HCT116 (cell line): ENCODE data around the gene GPHN.

Experiments
- CTCF ChIP-seq, 3 experiments: fragments of 200-600 bp in 1 of 3; sonication (generic) in 1 of 3; IDR thresholded peaks in 2 of 3; conservative IDR thresholded peaks in 1 of 3; 2 replicates each; pipeline ENCODE4 v1.5.1; 2012 to 2017; ENCODE audit warnings: low read depth in 2 of 3, low read length in 2 of 3, antibody characterized with exemption in 1 of 3, borderline replicate concordance in 1 of 3, control low read depth in 1 of 3, mild to moderate bottlenecking in 1 of 3, mixed read lengths in 1 of 3, mixed run types in 1 of 3, moderate library complexity in 1 of 3; ENCODE audit not compliant: insufficient read depth in 1 of 3
- EGR1 ChIP-seq: IDR thresholded peaks from 2 replicates; pipeline ENCODE4 v1.6.1; 2012; ENCODE audit warnings: low read depth
- EZH2 ChIP-seq: fragments of 200-600 bp; sonication (generic); IDR thresholded peaks from 2 replicates; pipeline ENCODE4 v1.6.1; 2017; ENCODE audit warnings: antibody characterized with exemption, mixed run types
- EZH2phosphoT487 ChIP-seq: fragments of 200-600 bp; IDR thresholded peaks from 2 replicates; pipeline ENCODE4 v1.6.1; 2018; ENCODE audit warnings: antibody characterized with exemption, borderline replicate concordance
- MAX ChIP-seq: IDR thresholded peaks from 2 replicates; pipeline ENCODE4 v1.6.1; 2012
- POLR2A ChIP-seq: IDR thresholded peaks from 2 replicates; pipeline ENCODE4 v1.7.0; 2011; ENCODE audit warnings: borderline replicate concordance; ENCODE audit not compliant: insufficient read depth, insufficient read length; ENCODE audit errors: extremely low read depth
- POLR2AphosphoS5 ChIP-seq: IDR thresholded peaks from 2 replicates; pipeline ENCODE4 v1.6.1; 2011; ENCODE audit warnings: mild to moderate bottlenecking, low read depth, low read length, moderate library complexity
- RAD21 ChIP-seq: IDR thresholded peaks from 2 replicates; pipeline ENCODE4 v1.6.1; 2012; ENCODE audit warnings: low read depth, mild to moderate bottlenecking
- REST ChIP-seq: IDR thresholded peaks from 2 replicates; pipeline ENCODE4 v1.6.1; 2012; ENCODE audit warnings: low read depth
- SIN3A ChIP-seq: IDR thresholded peaks from 2 replicates; pipeline ENCODE4 v1.6.1; 2012; ENCODE audit warnings: low read depth
- SP1 ChIP-seq: IDR thresholded peaks from 2 replicates; pipeline ENCODE4 v1.6.1; 2012; ENCODE audit warnings: low read depth
- ZBTB33 ChIP-seq: IDR thresholded peaks from 2 replicates; pipeline ENCODE4 v1.6.1; 2011; ENCODE audit warnings: mild to moderate bottlenecking, low read length, moderate library complexity; ENCODE audit not compliant: insufficient replicate concordance; ENCODE audit errors: extremely low read depth

- no peak for TF ChIP-seq SIN3A
- no peak for TF ChIP-seq POLR2A
- TF ChIP-seq RAD21 = no peak
- no peak for TF ChIP-seq CTCF (IDR thresholded peaks at IDR 0.05 in 2 of 3, conservative IDR thresholded peaks at IDR 0.05 in 1 of 3; ENCODE audit: borderline replicate concordance in 1 of 3, insufficient read depth in 1 of 3, low read depth in 2 of 3, low read length in 2 of 3)
- no peak for TF ChIP-seq REST
- TF ChIP-seq EGR1 = no peak
- TF ChIP-seq SP1 = no peak
- TF ChIP-seq POLR2AphosphoS5 = no peak
- TF ChIP-seq EZH2phosphoT487 = no peak
- TF ChIP-seq ZBTB33 = no peak
- no peak for TF ChIP-seq MAX
- TF ChIP-seq EZH2 = no peak
These were observed 548.7 kb downstream of the GPHN start for GRCh38 chr14:67056684-67057083.
